ENCODE measurements around the gene GABARAPL2. TPM values are rescaled to one million over a fixed set of nuclear protein-coding genes. Genes with fewer than 3 reads are reported as not detected.

The GABARAPL2 gene
- total RNA-seq, 2 donors from 2014 or later = 35.9 to 66.2 TPM

DNA sequence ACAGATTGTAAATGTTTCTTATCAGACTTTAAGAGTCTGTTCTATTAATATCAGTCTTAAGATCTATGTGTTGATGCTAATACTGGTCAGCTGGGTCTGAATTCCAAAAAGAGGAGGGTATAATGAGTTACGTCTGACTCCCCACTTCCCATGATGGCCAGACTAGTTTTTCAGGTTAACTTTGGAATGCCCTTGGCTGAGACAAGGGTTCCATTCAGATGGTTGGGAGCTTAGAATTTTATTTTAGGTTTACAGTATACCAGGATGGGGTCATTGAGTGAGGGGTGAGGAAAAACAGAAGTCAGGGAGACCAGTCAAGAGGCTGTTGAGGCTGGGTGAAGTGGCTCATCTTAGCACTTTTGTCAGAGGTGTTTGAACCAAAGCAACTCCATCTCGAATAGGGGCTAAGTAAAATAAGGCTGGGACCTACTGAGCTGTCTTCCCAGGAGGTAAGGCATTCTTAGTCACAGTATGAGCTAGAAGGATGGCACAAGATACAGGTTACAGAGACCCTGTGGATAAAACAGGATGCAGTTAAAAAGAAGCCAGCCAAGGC is 7.3 kb upstream of the GABARAPL2 start:
- no peak overlapping the region for H3K27ac ChIP-seq
- intact Hi-C loops (cut with DNase I) = no loop called here
- H3K4me1 ChIP-seq = peaks cover 6% of the 10 kb centered on the region
- ATAC-seq (no peak), DNase-seq (no peak)
- TF ChIP-seq, protein P1, sequence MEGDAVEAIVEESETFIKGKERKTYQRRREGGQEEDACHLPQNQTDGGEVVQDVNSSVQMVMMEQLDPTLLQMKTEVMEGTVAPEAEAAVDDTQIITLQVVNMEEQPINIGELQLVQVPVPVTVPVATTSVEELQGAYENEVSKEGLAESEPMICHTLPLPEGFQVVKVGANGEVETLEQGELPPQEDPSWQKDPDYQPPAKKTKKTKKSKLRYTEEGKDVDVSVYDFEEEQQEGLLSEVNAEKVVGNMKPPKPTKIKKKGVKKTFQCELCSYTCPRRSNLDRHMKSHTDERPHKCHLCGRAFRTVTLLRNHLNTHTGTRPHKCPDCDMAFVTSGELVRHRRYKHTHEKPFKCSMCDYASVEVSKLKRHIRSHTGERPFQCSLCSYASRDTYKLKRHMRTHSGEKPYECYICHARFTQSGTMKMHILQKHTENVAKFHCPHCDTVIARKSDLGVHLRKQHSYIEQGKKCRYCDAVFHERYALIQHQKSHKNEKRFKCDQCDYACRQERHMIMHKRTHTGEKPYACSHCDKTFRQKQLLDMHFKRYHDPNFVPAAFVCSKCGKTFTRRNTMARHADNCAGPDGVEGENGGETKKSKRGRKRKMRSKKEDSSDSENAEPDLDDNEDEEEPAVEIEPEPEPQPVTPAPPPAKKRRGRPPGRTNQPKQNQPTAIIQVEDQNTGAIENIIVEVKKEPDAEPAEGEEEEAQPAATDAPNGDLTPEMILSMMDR (IDR thresholded peaks at IDR 0.05) = no peak
- TF ChIP-seq POLR2A (IDR thresholded peaks at IDR 0.05) = no peak
- no peak overlapping the region for H3K4me3 ChIP-seq
- no peaks in the 10 kb centered on the region for H3K9me3 ChIP-seq
- WGBS, 2 donors = 52 to 70% methylated on average over 2 of the region's 2 CpGs
- no peaks in the 10 kb centered on the region for H3K36me3 ChIP-seq (replicated peaks in 1 of 2; ENCODE audit: insufficient read depth in 1 of 2, low read depth in 2 of 2)
- H3K27me3 ChIP-seq = no peaks in the 10 kb centered on the region

DNA sequence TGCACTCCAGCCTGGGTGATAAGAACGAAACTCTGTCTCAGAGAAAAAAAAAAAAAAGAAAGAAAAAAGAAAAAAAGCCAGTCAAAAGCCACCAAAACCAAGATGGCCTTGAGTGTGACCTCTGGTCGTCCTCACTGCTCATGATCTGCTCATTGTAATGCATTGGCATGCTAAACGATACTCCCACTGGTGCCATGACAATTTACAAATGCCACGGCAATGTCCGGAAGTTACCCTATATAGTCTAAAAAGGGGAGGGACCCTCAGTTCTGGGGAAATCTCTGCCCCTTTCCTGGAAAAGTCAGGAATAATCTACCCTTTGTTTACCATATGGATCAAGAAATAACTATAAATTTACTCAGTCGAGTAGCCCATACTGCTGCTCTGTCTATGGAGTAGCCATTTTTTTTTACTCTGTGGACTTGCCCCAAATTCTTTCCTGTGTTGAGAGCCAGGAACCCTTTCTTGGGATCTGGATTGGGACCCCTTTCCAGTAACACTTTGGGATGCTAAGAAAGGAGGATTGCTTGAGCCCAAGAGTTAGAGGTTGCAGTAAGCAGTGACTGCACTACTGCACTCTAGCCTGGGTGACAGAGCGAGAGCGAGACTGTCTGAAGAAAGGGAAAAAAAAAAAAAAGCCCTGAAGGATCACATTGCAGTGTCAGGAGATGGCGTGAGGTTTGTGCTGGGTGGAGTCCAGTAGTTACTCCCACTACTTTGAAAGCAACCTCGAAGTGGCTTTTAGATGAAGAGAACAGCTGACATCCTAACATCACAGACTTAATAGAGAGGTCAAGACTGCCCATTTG is 6.4 kb upstream of the GABARAPL2 start:
- H3K27ac ChIP-seq = no peak overlapping the region
- no peak for ATAC-seq
- peaks cover 6% of the 10 kb centered on the region for H3K4me1 ChIP-seq
- intact Hi-C loops (cut with DNase I) = no loop called here
- H3K4me3 ChIP-seq = no peak overlapping the region
- H3K9me3 ChIP-seq = no peaks in the 10 kb centered on the region
- DNase-seq = no peak
- no peaks in the 10 kb centered on the region for H3K36me3 ChIP-seq (replicated peaks in 1 of 2; ENCODE audit: insufficient read depth in 1 of 2, low read depth in 2 of 2)
- TF ChIP-seq POLR2A (IDR thresholded peaks at IDR 0.05) = no peak
- TF ChIP-seq, protein P1 (IDR thresholded peaks at IDR 0.05) = no peak
- 64 to 71% methylated on average over 10 of the region's 10 CpGs for WGBS, 2 donors
- no peaks in the 10 kb centered on the region for H3K27me3 ChIP-seq

DNA sequence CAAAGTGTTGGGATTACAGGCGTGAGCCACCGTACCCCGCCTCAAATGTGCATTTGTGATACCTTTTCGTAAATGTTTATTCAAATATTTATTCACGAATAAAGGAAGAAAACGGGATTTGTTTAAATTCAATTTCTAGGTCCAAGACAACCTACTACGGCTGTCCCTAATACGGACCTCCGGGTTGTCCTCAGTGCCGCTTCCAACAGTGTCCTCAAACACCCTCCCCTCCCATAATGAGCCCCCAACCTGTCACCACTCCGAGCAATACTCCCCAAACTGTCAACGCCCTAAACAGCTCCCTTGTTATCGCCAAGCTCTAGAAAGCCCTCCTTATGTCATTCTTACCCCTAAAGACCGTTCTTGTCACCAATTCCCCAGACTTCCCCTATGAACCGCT is 539 bp upstream of the GABARAPL2 start:
- Histone ChIP-seq H3K9me3 (no peaks in the 10 kb centered on the region), H3K4me1 (peaks cover 34% of the 10 kb centered on the region), H3K27ac (peak overlapping the region; percentile 42 to 83 (median 69)), H3K36me3 (replicated peaks in 1 of 2; ENCODE audit: insufficient read depth in 1 of 2, low read depth in 2 of 2) (no peaks in the 10 kb centered on the region), H3K4me3 (peak overlapping the region; percentile 40 to 96), H3K27me3 (no peaks in the 10 kb centered on the region)
- peak in 1 of 4 donors; percentile 16 for DNase-seq
- TF ChIP-seq, protein P1 (IDR thresholded peaks at IDR 0.05) = no peak
- no peak for TF ChIP-seq POLR2A (IDR thresholded peaks at IDR 0.05)
- peak; percentile 10 for ATAC-seq
- intact Hi-C loops (cut with DNase I) = no loop called here
- WGBS, 2 donors = 6% methylated on average over 15 of the region's 15 CpGs

DNA sequence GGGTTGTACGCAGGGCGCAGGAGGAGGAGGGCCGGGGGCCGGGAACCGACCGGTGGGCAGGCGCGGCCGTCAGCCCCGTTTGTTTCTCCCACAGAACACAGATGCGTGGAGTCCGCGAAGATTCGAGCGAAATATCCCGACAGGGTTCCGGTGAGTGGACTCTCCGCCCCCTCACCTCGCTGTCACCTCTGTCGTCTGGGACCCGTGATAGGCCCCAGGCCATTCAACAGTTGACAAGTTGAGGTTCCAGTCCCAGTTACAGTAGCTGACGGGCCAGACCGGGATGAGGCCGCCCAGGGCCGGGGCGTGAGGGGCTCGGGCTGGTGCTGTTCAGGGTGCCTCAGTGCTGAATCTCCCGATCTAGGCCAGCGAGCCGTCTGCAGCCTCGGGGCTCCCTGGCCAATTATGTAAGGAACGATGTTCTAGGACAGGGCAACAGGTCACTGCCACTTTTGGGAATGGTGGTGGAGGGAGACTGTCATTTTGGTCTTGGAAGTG is 628 bp downstream of the GABARAPL2 start:
- no peaks in the 10 kb centered on the region for H3K27me3 ChIP-seq
- H3K9me3 ChIP-seq = no peaks in the 10 kb centered on the region
- H3K4me1 ChIP-seq = peaks cover 34% of the 10 kb centered on the region
- H3K27ac ChIP-seq = peak overlapping the region in 3 of 4 donors; percentile 65 to 83 (median 73)
- H3K36me3 ChIP-seq (replicated peaks in 1 of 2; ENCODE audit: insufficient read depth in 1 of 2, low read depth in 2 of 2) = no peaks in the 10 kb centered on the region
- WGBS, 2 donors = 2 to 3% methylated on average over 20 to 30 of the region's 32 CpGs
- no peak for ATAC-seq
- TF ChIP-seq POLR2A (IDR thresholded peaks at IDR 0.05) = no peak
- TF ChIP-seq, protein P1 (IDR thresholded peaks at IDR 0.05) = no peak
- H3K4me3 ChIP-seq = peak overlapping the region; percentile 40 to 96
- intact Hi-C loops (cut with DNase I) = no loop called here
- DNase-seq = peak in 3 of 4 donors; percentile 16 to 27 (median 18)

Measured in body of pancreas (tissue), 4 donors.